ENCODE measurements around the gene KCND3.
"Not testable (repeated sequence)": the region's sequence is repeated elsewhere in the genome, so short reads cannot be mapped to it uniquely, and the experiment has no call there.

DNA sequence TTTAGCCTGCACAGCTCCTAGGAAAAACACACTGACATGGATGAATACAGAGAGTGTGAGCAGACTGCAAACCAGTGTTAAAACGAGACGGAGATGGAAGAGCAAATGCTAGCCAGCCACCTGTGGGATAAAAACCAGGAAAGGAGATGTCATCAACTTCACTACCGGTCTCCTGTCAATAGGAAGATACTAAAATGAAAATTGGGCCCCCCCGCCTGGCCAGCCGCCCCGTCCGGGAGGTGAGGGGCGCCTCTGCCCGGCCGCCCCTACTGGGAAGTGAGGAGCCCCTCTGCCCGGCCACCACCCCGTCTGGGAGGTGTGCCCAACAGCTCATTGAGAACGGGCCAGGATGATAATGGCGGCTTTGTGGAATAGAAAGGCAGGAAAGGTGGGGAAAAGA is 189.7 kb downstream of the KCND3 start:
- TF ChIP-seq, protein P1, sequence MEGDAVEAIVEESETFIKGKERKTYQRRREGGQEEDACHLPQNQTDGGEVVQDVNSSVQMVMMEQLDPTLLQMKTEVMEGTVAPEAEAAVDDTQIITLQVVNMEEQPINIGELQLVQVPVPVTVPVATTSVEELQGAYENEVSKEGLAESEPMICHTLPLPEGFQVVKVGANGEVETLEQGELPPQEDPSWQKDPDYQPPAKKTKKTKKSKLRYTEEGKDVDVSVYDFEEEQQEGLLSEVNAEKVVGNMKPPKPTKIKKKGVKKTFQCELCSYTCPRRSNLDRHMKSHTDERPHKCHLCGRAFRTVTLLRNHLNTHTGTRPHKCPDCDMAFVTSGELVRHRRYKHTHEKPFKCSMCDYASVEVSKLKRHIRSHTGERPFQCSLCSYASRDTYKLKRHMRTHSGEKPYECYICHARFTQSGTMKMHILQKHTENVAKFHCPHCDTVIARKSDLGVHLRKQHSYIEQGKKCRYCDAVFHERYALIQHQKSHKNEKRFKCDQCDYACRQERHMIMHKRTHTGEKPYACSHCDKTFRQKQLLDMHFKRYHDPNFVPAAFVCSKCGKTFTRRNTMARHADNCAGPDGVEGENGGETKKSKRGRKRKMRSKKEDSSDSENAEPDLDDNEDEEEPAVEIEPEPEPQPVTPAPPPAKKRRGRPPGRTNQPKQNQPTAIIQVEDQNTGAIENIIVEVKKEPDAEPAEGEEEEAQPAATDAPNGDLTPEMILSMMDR (IDR thresholded peaks at IDR 0.05; ENCODE audit: low read depth, low read length) = not testable (repeated sequence)
- TF ChIP-seq POLR2A (IDR thresholded peaks at IDR 0.05; ENCODE audit: extremely low read depth, insufficient read length) = not testable (repeated sequence)

Measured in NB4 (cell line).